Activated T-cell treated with anti-CD3 and anti-CD28 coated beads, Interleukin-2, amount 50 U/mL, for 4 hours (primary cell): ENCODE data around the gene AMTN. TPM values are rescaled to one million over a fixed set of nuclear protein-coding genes. Genes with fewer than 3 reads are reported as not detected.
"Not testable (repeated sequence)": the region's sequence is repeated elsewhere in the genome, so short reads cannot be mapped to it uniquely, and the experiment has no call there.

Experiments used
- ATAC-seq, 2 donors: fragments of 200-7000 bp; cut with Tn5 transposase; one replicate each; pipeline ENCODE4 v1.10.0; 2021
- DNase-seq: peaks from one replicate; pipeline ENCODE4 v3.0.0-alpha.2; 2020
- H3K27me3 Mint-ChIP-seq: one replicate; pipeline ENCODE4 v1.8.0; 2021; ENCODE audit warnings: low read depth, mixed read lengths
- H3K36me3 Mint-ChIP-seq: one replicate; pipeline ENCODE4 v1.8.0; 2022; ENCODE audit warnings: mixed read lengths; ENCODE audit not compliant: insufficient read depth
- H3K4me1 Mint-ChIP-seq: one replicate; pipeline ENCODE4 v1.8.0; 2021; ENCODE audit warnings: low read depth, mixed read lengths
- H3K4me3 Mint-ChIP-seq: one replicate; pipeline ENCODE4 v1.8.0; 2021; ENCODE audit warnings: mild to moderate bottlenecking, moderate library complexity, mixed read lengths
- H3K9me3 Mint-ChIP-seq: one replicate; pipeline ENCODE4 v1.8.0; 2021; ENCODE audit warnings: mixed read lengths
- total RNA-seq, 3 donors: library from RNA; stranded (reverse); gene quantifications; one replicate each; pipeline ENCODE4 v1.2.1, GENCODE V29; 2021

The AMTN gene
- not detected for total RNA-seq

GRCh38 chr4:70518269-70518668 is at the start of gene AMTN:
TSS of gene AMTN (plus strand) at chr4:70518569. CDS start at chr4:70518778, 209 bp downstream.
- no peak for ATAC-seq
- H3K4me3 Mint-ChIP-seq: no peak within 1 kb of the TSS

GRCh38 chr4:70471897-70472296 is 46.5 kb upstream of the AMTN start, which contains the start of gene MUC7:
TSS of gene MUC7 (plus strand) at chr4:70472197. CDS start at chr4:70474022, 1,825 bp downstream.
- no peaks in the 10 kb centered on the region for H3K27me3 Mint-ChIP-seq
- no peaks in the 10 kb centered on the region for H3K4me1 Mint-ChIP-seq
- H3K4me3 Mint-ChIP-seq: no peak within 1 kb of the TSS
- ATAC-seq: no peak
- no peak for DNase-seq
- no peaks in the 10 kb centered on the region for H3K36me3 Mint-ChIP-seq
- H3K9me3 Mint-ChIP-seq: peaks cover 3% of the 10 kb centered on the region

More at GRCh38 chr4:70518269-70518668, at the start of gene AMTN:
- no peak for DNase-seq
- Mint-ChIP-seq H3K4me1 (no peaks in the 10 kb centered on the region), H3K27me3 (peaks cover 8% of the 10 kb centered on the region), H3K9me3 (no peaks in the 10 kb centered on the region), H3K36me3 (no peaks in the 10 kb centered on the region)

DNA sequence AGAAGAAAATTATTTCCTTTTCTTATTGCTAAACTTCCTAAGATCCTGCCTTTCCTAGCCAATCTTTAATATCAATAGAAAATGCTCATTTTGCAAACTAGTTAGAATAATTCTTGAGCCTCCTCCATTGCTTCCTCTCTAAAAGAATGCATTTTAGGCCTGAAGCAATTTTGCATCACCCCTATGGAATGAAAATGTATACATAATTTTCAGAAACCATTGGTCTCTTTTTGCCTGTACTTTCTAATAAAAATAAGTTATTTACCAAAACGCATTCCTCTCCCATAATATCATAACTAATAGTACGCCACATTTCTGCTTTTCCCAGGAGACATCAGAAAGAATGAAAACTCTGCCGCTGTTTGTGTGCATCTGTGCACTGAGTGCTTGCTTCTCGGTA is 44.7 kb upstream of the AMTN start:
- Mint-ChIP-seq H3K4me3 (no peak overlapping the region), H3K4me1 (no peaks in the 10 kb centered on the region), H3K27me3 (peaks cover 2% of the 10 kb centered on the region), H3K9me3 (no peaks in the 10 kb centered on the region), H3K36me3 (no peaks in the 10 kb centered on the region)
- no peak for ATAC-seq
- DNase-seq: no peak

DNA sequence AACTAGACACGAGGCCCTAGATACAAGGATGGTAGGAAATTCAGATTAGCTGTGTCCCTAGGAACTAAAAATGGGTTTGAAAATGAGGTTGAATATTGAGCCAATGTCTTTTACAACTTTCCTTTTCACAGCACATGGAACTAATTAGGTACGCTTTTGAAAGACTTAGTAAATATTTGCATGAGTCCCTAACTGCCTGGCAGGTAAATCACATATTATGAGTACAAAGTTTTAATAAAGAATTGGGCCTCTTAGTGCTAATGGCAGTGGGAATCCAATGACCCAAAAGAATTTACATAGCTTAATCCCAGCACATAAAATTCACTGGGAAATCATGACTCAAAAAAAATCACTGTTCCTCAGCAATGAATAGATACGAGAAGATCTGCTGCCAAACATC is 29.6 kb upstream of the AMTN start:
- DNase-seq (no peak), ATAC-seq (no peak)
- Mint-ChIP-seq H3K4me1 (no peaks in the 10 kb centered on the region), H3K4me3 (no peak overlapping the region), H3K27me3 (no peaks in the 10 kb centered on the region), H3K36me3 (no peaks in the 10 kb centered on the region), H3K9me3 (no peaks in the 10 kb centered on the region)

- Mint-ChIP-seq H3K27me3 (peaks cover 8% of the 10 kb centered on the region), H3K4me1 (no peaks in the 10 kb centered on the region), H3K4me3 (no peak overlapping the region), H3K9me3 (no peaks in the 10 kb centered on the region), H3K36me3 (no peaks in the 10 kb centered on the region)
- DNase-seq (no peak), ATAC-seq (no peak)
These were observed 22.1 kb upstream of the AMTN start for GRCh38 chr4:70496231-70496630.

DNA sequence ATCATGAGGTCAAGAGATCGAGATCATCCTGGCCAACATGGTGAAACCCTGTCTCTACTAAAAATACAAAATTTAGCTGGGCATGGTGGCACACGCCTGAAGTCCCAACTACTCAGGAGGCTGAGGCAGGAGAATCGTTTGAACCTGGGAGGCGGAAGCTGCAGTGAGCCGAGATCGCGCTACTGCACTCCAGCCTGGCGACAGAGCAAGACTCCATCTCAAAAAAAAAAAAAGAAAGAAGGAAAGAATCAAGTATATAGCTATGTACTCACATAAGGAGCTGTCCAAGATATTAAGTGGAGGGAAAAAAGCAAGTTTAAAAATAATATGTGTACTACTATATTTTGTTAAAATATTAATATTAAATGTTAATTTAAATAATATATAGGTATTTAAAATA is 16.5 kb upstream of the AMTN start:
- H3K4me3 Mint-ChIP-seq, H3K36me3 Mint-ChIP-seq, ATAC-seq, H3K27me3 Mint-ChIP-seq, H3K9me3 Mint-ChIP-seq, DNase-seq, H3K4me1 Mint-ChIP-seq: not testable (repeated sequence)

- Mint-ChIP-seq H3K9me3 (no peaks in the 10 kb centered on the region), H3K4me1 (no peaks in the 10 kb centered on the region), H3K4me3 (no peak overlapping the region), H3K27me3 (no peaks in the 10 kb centered on the region), H3K36me3 (no peaks in the 10 kb centered on the region)
- no peak for ATAC-seq
- DNase-seq: no peak
These were observed 13.6 kb upstream of the AMTN start for GRCh38 chr4:70504733-70505132.

DNA sequence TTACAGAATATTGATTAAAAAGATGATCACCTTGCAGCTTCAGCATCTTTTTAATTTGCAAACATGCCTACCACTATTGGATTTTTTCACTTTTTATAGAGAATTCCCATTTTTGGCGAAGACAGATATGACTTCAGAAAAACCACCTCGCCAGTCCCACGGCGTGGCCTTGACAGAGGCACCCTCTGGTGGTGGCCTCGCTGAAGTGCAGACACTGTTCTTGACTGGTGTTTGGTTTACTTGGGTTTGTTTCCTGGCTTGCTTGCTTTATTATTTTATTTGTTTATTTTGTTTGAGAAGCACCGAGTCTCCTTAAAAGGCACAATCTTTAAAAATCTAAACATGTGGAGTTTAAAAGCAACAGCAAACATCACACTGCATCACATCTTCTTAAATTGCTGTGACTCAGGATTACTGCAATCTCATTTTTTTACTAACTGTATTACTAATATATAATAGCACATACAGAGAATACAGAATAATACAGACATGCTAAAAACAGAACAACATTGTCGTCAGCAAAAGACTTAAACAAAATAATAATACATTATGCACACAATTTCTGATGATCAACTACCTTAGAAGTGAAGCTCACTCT is 13.1 kb upstream of the AMTN start:
- Mint-ChIP-seq H3K4me1 (no peaks in the 10 kb centered on the region), H3K9me3 (no peaks in the 10 kb centered on the region), H3K36me3 (no peaks in the 10 kb centered on the region), H3K27me3 (no peaks in the 10 kb centered on the region), H3K4me3 (no peak overlapping the region)
- DNase-seq (peak; percentile 33), ATAC-seq (peak in 1 of 2 donors; percentile 58)

DNA sequence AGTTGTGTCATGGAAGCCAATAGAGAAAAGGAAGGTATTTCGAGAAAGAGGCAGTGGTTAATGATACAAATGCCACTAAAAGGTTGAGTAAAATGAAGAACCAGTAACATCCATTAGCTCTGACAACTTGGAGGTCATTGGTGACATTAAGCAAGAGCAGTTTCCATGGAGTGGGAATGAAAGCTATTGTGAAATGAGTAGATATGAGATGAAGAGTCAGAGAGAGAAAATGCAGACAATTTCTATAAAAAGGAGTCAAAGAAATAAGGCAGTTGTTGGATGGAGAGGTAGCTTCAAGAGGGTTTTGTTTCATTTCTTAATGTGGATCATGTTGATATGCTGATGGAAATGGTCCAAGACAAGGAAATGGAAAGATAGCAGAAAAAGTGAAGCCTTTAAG is 9.6 kb upstream of the AMTN start:
- ATAC-seq (no peak), DNase-seq (no peak)
- H3K27me3 Mint-ChIP-seq: no peaks in the 10 kb centered on the region
- H3K36me3 Mint-ChIP-seq: no peaks in the 10 kb centered on the region
- no peak overlapping the region for H3K4me3 Mint-ChIP-seq
- H3K4me1 Mint-ChIP-seq: no peaks in the 10 kb centered on the region
- no peaks in the 10 kb centered on the region for H3K9me3 Mint-ChIP-seq

DNA sequence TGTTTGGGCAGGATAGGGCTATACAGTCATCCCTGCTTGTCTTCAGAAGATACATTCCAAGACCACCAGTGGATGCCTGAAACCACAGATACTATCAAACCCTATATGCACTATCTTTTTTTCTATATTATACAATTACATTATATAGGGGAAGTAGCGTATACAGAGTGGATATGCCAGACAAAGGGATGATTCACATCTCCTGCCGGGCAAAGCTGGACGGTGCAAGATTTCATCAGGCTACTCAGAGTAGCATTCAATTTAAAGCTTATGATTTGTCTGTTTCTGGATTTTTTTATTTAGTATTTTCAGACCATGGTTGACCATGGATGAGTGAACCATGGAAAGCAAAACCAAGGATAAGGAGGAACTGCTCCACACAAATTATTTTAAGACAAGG is 7.0 kb upstream of the AMTN start:
- ATAC-seq (no peak), DNase-seq (no peak)
- H3K4me1 Mint-ChIP-seq: no peaks in the 10 kb centered on the region
- no peaks in the 10 kb centered on the region for H3K9me3 Mint-ChIP-seq
- H3K4me3 Mint-ChIP-seq: no peak overlapping the region
- H3K27me3 Mint-ChIP-seq: no peaks in the 10 kb centered on the region
- no peaks in the 10 kb centered on the region for H3K36me3 Mint-ChIP-seq

- DNase-seq: no peak
- H3K4me3 Mint-ChIP-seq: no peak overlapping the region
- H3K9me3 Mint-ChIP-seq: no peaks in the 10 kb centered on the region
- peaks cover 6% of the 10 kb centered on the region for H3K27me3 Mint-ChIP-seq
- H3K36me3 Mint-ChIP-seq: no peaks in the 10 kb centered on the region
- H3K4me1 Mint-ChIP-seq: no peaks in the 10 kb centered on the region
- no peak for ATAC-seq
These were observed 2.8 kb upstream of the AMTN start for GRCh38 chr4:70515367-70516250.

- no peak for DNase-seq
- H3K27me3 Mint-ChIP-seq: peaks cover 8% of the 10 kb centered on the region
- no peaks in the 10 kb centered on the region for H3K36me3 Mint-ChIP-seq
- H3K4me1 Mint-ChIP-seq: no peaks in the 10 kb centered on the region
- H3K9me3 Mint-ChIP-seq: no peaks in the 10 kb centered on the region
- no peak for ATAC-seq
- no peak overlapping the region for H3K4me3 Mint-ChIP-seq
These were observed 347 bp downstream of the AMTN start for GRCh38 chr4:70518716-70519115.

- ATAC-seq: no peak
- H3K4me1 Mint-ChIP-seq: no peaks in the 10 kb centered on the region
- no peak for DNase-seq
- H3K27me3 Mint-ChIP-seq: peaks cover 7% of the 10 kb centered on the region
- no peaks in the 10 kb centered on the region for H3K36me3 Mint-ChIP-seq
- H3K9me3 Mint-ChIP-seq: no peaks in the 10 kb centered on the region
- no peak overlapping the region for H3K4me3 Mint-ChIP-seq
These were observed 4.3 kb downstream of the AMTN start for GRCh38 chr4:70522626-70523025.

DNA sequence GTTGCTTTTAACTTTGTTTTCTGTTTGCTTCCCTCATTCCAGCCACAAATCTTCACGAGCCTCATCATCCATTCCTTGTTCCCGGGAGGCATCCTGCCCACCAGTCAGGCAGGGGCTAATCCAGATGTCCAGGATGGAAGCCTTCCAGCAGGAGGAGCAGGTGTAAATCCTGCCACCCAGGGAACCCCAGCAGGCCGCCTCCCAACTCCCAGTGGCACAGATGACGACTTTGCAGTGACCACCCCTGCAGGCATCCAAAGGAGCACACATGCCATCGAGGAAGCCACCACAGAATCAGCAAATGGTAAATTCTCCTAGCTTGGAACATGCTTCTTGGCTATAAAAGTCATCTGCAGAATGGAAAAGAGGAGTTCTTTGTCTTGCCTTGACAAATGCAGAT is 12.6 kb downstream of the AMTN start:
- no peaks in the 10 kb centered on the region for H3K4me1 Mint-ChIP-seq
- no peaks in the 10 kb centered on the region for H3K9me3 Mint-ChIP-seq
- H3K36me3 Mint-ChIP-seq: no peaks in the 10 kb centered on the region
- ATAC-seq (no peak), DNase-seq (no peak)
- H3K27me3 Mint-ChIP-seq: peaks cover 20% of the 10 kb centered on the region
- no peak overlapping the region for H3K4me3 Mint-ChIP-seq

GRCh38 chr4:70531981-70532380 is 13.6 kb downstream of the AMTN start:
- Mint-ChIP-seq H3K27me3 (peaks cover 18% of the 10 kb centered on the region), H3K9me3 (no peaks in the 10 kb centered on the region), H3K4me3 (no peak overlapping the region), H3K4me1 (no peaks in the 10 kb centered on the region), H3K36me3 (no peaks in the 10 kb centered on the region)
- ATAC-seq (no peak), DNase-seq (no peak)
